GM18519 (cell line): ENCODE results near the gene NLRP3.

Experiments
- ATAC-seq: cut with Tn5 transposase; IDR thresholded peaks from one replicate; pipeline ENCODE4 v1.9.1; 2021; ENCODE audit warnings: mild to moderate bottlenecking, moderate library complexity; ENCODE audit not compliant: unreplicated experiment, low FRiP score

The NLRP3 gene

GRCh38 chr1:247435759-247436147 is 19.8 kb downstream of the NLRP3 start:
- ATAC-seq: no peak

- no peak for ATAC-seq
Measured at GRCh38 chr1:247437551-247438505, 21.9 kb downstream of the NLRP3 start.

GRCh38 chr1:247440001-247440620 is 24.1 kb downstream of the NLRP3 start:
- ATAC-seq: peak; percentile 90

GRCh38 chr1:247441606-247442005 is 25.6 kb downstream of the NLRP3 start:
- no peak for ATAC-seq

- no peak for ATAC-seq
Measured at GRCh38 chr1:247442164-247442563, 26.2 kb downstream of the NLRP3 start.

- no peak for ATAC-seq
Measured at GRCh38 chr1:247443641-247444040, 27.7 kb downstream of the NLRP3 start.

- ATAC-seq: no peak
Measured at GRCh38 chr1:247444571-247444970, 28.6 kb downstream of the NLRP3 start.

GRCh38 chr1:247445526-247446356 is 29.8 kb downstream of the NLRP3 start:
- no peak for ATAC-seq

- ATAC-seq: no peak
Measured at GRCh38 chr1:247447162-247447909, 31.4 kb downstream of the NLRP3 start.

- peak; percentile 65 for ATAC-seq
Measured at GRCh38 chr1:247448107-247448791, 32.3 kb downstream of the NLRP3 start.

- no peak for ATAC-seq
Measured at GRCh38 chr1:247451388-247452010, 35.5 kb downstream of the NLRP3 start.

- ATAC-seq: no peak
Measured at GRCh38 chr1:247452447-247453039, 36.6 kb downstream of the NLRP3 start.

- no peak for ATAC-seq
Measured at GRCh38 chr1:247453245-247453644, 37.3 kb downstream of the NLRP3 start.

GRCh38 chr1:247453997-247454396 is 38.0 kb downstream of the NLRP3 start:
- no peak for ATAC-seq

GRCh38 chr1:247456021-247456420 is 40.0 kb downstream of the NLRP3 start:
- no peak for ATAC-seq

GRCh38 chr1:247456914-247457639 is 41.1 kb downstream of the NLRP3 start:
- ATAC-seq: no peak

GRCh38 chr1:247459507-247459906 is 43.5 kb downstream of the NLRP3 start:
- ATAC-seq: no peak

GRCh38 chr1:247465796-247466195 is 49.8 kb downstream of the NLRP3 start:
- ATAC-seq: no peak
